Measurements from ENCODE around the gene RCE1.

- no peak for TF ChIP-seq CTCF (IDR thresholded peaks at IDR 0.05; ENCODE audit: borderline replicate concordance, extremely low read depth, low read length, poor library complexity, severe bottlenecking)
- no peak for TF ChIP-seq EZH2 (IDR thresholded peaks at IDR 0.05; ENCODE audit: borderline replicate concordance, low read depth, low read length, severe bottlenecking)
Observed at GRCh38 chr11:66891851-66892660, 48.8 kb downstream of the RCE1 start.

All from DND-41 (cell line).